A549 (cell line): ENCODE data around the gene PRR13.
A peak's percentile ranks its signal among the peaks of the same experiment; 100 is the strongest.

Source experiments
- CTCF ChIP-seq: fragments of >200 bp; sonication (Bioruptor Twin); formaldehyde crosslinking; IDR thresholded peaks from 3 replicates; pipeline ENCODE4 v1.5.1; 2016
- EP300 ChIP-seq, 2 experiments: fragments of >200 bp; sonication (Bioruptor Twin); formaldehyde crosslinking; IDR thresholded peaks; 2 replicates in 1 of 2; 3 replicates in 1 of 2; pipeline ENCODE4 v1.6.1; 2016 to 2017
- HDAC2 ChIP-seq: fragments of 200-600 bp; sonication (generic); IDR thresholded peaks from 2 replicates; pipeline ENCODE4 v1.6.1; 2016
- KDM1A ChIP-seq: fragments of 200-600 bp; sonication (generic); IDR thresholded peaks from 2 replicates; pipeline ENCODE4 v1.6.1; 2016; ENCODE audit warnings: low read depth, mild to moderate bottlenecking
- MAX ChIP-seq: IDR thresholded peaks from 2 replicates; pipeline ENCODE4 v1.6.1; 2012
- POLR2A ChIP-seq: IDR thresholded peaks from 2 replicates; pipeline ENCODE4 v1.6.1; 2012; ENCODE audit warnings: mild to moderate bottlenecking, low read length
- POLR2AphosphoS2 ChIP-seq: conservative IDR thresholded peaks from 2 replicates; pipeline ENCODE4 v1.6.1; 2012; ENCODE audit warnings: low read length, improper control_type of control experiment, inconsistent platforms

GRCh38 chr12:53492830-53493609 lies 51.5 kb downstream of the PRR13 start:
- TF ChIP-seq CTCF (no peak), MAX (peak; percentile 70), HDAC2 (no peak), POLR2A (peak; percentile 85), KDM1A (no peak), EP300 (IDR thresholded peaks at IDR 0.05) (no peak), POLR2AphosphoS2 (no peak)
